Measurements from ENCODE around the gene LY9.
"Not testable (repeated sequence)": the region's sequence is repeated elsewhere in the genome, so short reads cannot be mapped to it uniquely, and the experiment has no call there.

Gene LY9

GRCh38 chr1:160776178-160776577 lies 19.8 kb upstream of the LY9 start:
- DNase-seq, result no peak

- DNase-seq, result peak; percentile 24
These were observed 18.4 kb upstream of the LY9 start for GRCh38 chr1:160777486-160778089.

GRCh38 chr1:160778976-160779375 lies 17.0 kb upstream of the LY9 start:
- no peak for DNase-seq

- no peak for DNase-seq
These were observed 16.2 kb upstream of the LY9 start for GRCh38 chr1:160779626-160780397.

- DNase-seq, result no peak
These were observed 15.6 kb upstream of the LY9 start for GRCh38 chr1:160780398-160780755.

GRCh38 chr1:160781186-160781766 lies 14.7 kb upstream of the LY9 start:
- DNase-seq, result peak; percentile 22

GRCh38 chr1:160781914-160782689 lies 13.9 kb upstream of the LY9 start:
- DNase-seq, result no peak

- not testable (repeated sequence) for DNase-seq
These were observed 12.8 kb upstream of the LY9 start for GRCh38 chr1:160782988-160783765.

- no peak for DNase-seq
These were observed 6.8 kb upstream of the LY9 start for GRCh38 chr1:160789051-160789701.

- no peak for DNase-seq
These were observed 6.0 kb upstream of the LY9 start for GRCh38 chr1:160789702-160790611.

GRCh38 chr1:160794376-160794775 lies 1.6 kb upstream of the LY9 start:
- DNase-seq, result no peak

GRCh38 chr1:160797271-160797709 lies 1.3 kb downstream of the LY9 start:
- no peak for DNase-seq

GRCh38 chr1:160797861-160798273 lies 1.9 kb downstream of the LY9 start:
- DNase-seq, result no peak

- DNase-seq, result no peak
These were observed 2.5 kb downstream of the LY9 start for GRCh38 chr1:160798439-160798838.

GRCh38 chr1:160799641-160800040 lies 3.7 kb downstream of the LY9 start:
- DNase-seq, result no peak

GRCh38 chr1:160800142-160800541 lies 4.2 kb downstream of the LY9 start:
- no peak for DNase-seq

GRCh38 chr1:160800645-160801408 lies 4.9 kb downstream of the LY9 start:
- DNase-seq, result no peak

- DNase-seq, result no peak
These were observed 6.0 kb downstream of the LY9 start for GRCh38 chr1:160801836-160802580.

GRCh38 chr1:160806109-160806665 lies 10.2 kb downstream of the LY9 start:
- no peak for DNase-seq
